ENCODE measurements around the gene MAST4. TPM values are rescaled to one million over a fixed set of nuclear protein-coding genes. Genes with fewer than 3 reads are reported as not detected.

Gene MAST4
- total RNA-seq, 1 donor from 2014 or later: 112 TPM

GRCh38 chr5:66659780-66660179, 63.6 kb downstream of the MAST4 start:
- H3K9me3 Mint-ChIP-seq (ENCODE audit: unreplicated experiment): no peaks in the 10 kb centered on the region
- no peak overlapping the region for H3K27ac Mint-ChIP-seq (ENCODE audit: unreplicated experiment)
- H3K36me3 Mint-ChIP-seq (ENCODE audit: low read depth, unreplicated experiment): no peaks in the 10 kb centered on the region
- H3K27me3 Mint-ChIP-seq (ENCODE audit: unreplicated experiment): peaks cover 5% of the 10 kb centered on the region
- no peak overlapping the region for H3K4me3 Mint-ChIP-seq (ENCODE audit: unreplicated experiment)
- no peak for DNase-seq (ENCODE audit: low spot score)
- TF ChIP-seq CTCF (IDR thresholded peaks at IDR 0.05; ENCODE audit: unreplicated experiment): no peak
- H3K4me1 Mint-ChIP-seq (ENCODE audit: unreplicated experiment): no peaks in the 10 kb centered on the region

- Mint-ChIP-seq H3K4me1 (ENCODE audit: unreplicated experiment) (no peaks in the 10 kb centered on the region), H3K36me3 (ENCODE audit: low read depth, unreplicated experiment) (no peaks in the 10 kb centered on the region), H3K9me3 (ENCODE audit: unreplicated experiment) (no peaks in the 10 kb centered on the region), H3K27me3 (ENCODE audit: unreplicated experiment) (peaks cover 5% of the 10 kb centered on the region), H3K27ac (ENCODE audit: unreplicated experiment) (no peak overlapping the region), H3K4me3 (ENCODE audit: unreplicated experiment) (no peak overlapping the region)
- TF ChIP-seq CTCF (IDR thresholded peaks at IDR 0.05; ENCODE audit: unreplicated experiment): no peak
- no peak for DNase-seq (ENCODE audit: low spot score)
Observed at GRCh38 chr5:66660396-66660795, 64.2 kb downstream of the MAST4 start.

GRCh38 chr5:66661149-66661548, 65.0 kb downstream of the MAST4 start:
- no peak for DNase-seq (ENCODE audit: low spot score)
- peaks cover 5% of the 10 kb centered on the region for H3K27me3 Mint-ChIP-seq (ENCODE audit: unreplicated experiment)
- TF ChIP-seq CTCF (IDR thresholded peaks at IDR 0.05; ENCODE audit: unreplicated experiment): no peak
- H3K36me3 Mint-ChIP-seq (ENCODE audit: low read depth, unreplicated experiment): no peaks in the 10 kb centered on the region
- no peaks in the 10 kb centered on the region for H3K9me3 Mint-ChIP-seq (ENCODE audit: unreplicated experiment)
- no peak overlapping the region for H3K27ac Mint-ChIP-seq (ENCODE audit: unreplicated experiment)
- H3K4me1 Mint-ChIP-seq (ENCODE audit: unreplicated experiment): no peaks in the 10 kb centered on the region
- no peak overlapping the region for H3K4me3 Mint-ChIP-seq (ENCODE audit: unreplicated experiment)

GRCh38 chr5:66666778-66667177, 70.6 kb downstream of the MAST4 start:
- H3K4me3 Mint-ChIP-seq (ENCODE audit: unreplicated experiment): no peak overlapping the region
- H3K27me3 Mint-ChIP-seq (ENCODE audit: unreplicated experiment): peaks cover 6% of the 10 kb centered on the region
- H3K27ac Mint-ChIP-seq (ENCODE audit: unreplicated experiment): no peak overlapping the region
- H3K4me1 Mint-ChIP-seq (ENCODE audit: unreplicated experiment): no peaks in the 10 kb centered on the region
- DNase-seq (ENCODE audit: low spot score): no peak
- no peak for TF ChIP-seq CTCF (IDR thresholded peaks at IDR 0.05; ENCODE audit: unreplicated experiment)
- H3K36me3 Mint-ChIP-seq (ENCODE audit: low read depth, unreplicated experiment): no peaks in the 10 kb centered on the region
- H3K9me3 Mint-ChIP-seq (ENCODE audit: unreplicated experiment): no peaks in the 10 kb centered on the region

GRCh38 chr5:66669086-66669861, 73.1 kb downstream of the MAST4 start:
- Mint-ChIP-seq H3K36me3 (ENCODE audit: low read depth, unreplicated experiment) (no peaks in the 10 kb centered on the region), H3K4me1 (ENCODE audit: unreplicated experiment) (no peaks in the 10 kb centered on the region), H3K9me3 (ENCODE audit: unreplicated experiment) (no peaks in the 10 kb centered on the region), H3K4me3 (ENCODE audit: unreplicated experiment) (no peak overlapping the region), H3K27ac (ENCODE audit: unreplicated experiment) (no peak overlapping the region), H3K27me3 (ENCODE audit: unreplicated experiment) (peaks cover 1% of the 10 kb centered on the region)
- no peak for DNase-seq (ENCODE audit: low spot score)
- TF ChIP-seq CTCF (IDR thresholded peaks at IDR 0.05; ENCODE audit: unreplicated experiment): no peak

Data from endothelial cell (in vitro differentiated cells).